Lower leg skin (tissue), 3 donors: Measurements from ENCODE around the gene HARBI1.

Source experiments
- CTCF ChIP-seq, 3 donors: fragments of 450-650 bp; IDR thresholded peaks; one replicate each; pipeline ENCODE4 v1.5.1; 2016; ENCODE audit warnings: antibody characterized with exemption in 3 of 3, mild to moderate bottlenecking in 3 of 3, moderate library complexity in 2 of 3
- POLR2A ChIP-seq, 2 donors: fragments of 450-650 bp; IDR thresholded peaks; one replicate each; pipeline ENCODE4 v1.6.1; 2016 to 2017; ENCODE audit warnings: antibody characterized with exemption in 2 of 2, mild to moderate bottlenecking in 1 of 2, moderate library complexity in 1 of 2

DNA sequence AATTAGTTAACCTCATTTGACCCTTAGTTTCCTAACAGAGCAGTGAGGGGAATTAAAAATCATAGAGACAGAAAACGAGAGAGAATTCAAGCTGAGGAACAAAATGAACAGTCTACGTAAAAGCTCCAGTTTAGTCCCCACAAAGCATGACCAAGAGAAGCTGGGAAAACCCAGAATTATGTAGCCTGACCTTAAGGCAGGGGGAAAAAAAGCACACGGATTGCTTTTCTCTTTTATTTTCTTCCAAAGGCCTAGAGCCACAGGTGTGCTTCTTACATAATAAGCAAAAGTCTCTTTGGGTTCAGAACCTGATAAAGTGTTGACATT is 22.7 kb downstream of the HARBI1 start:
- TF ChIP-seq CTCF (IDR thresholded peaks at IDR 0.05): no peak
- no peak for TF ChIP-seq POLR2A (IDR thresholded peaks at IDR 0.05)
